PFSK-1 (cell line): ENCODE data around the gene ADAMTS16.

Source experiments
- POLR2AphosphoS5 ChIP-seq: IDR thresholded peaks from 2 replicates; pipeline ENCODE4 v1.6.1; 2012; ENCODE audit warnings: low read depth, mild to moderate bottlenecking, control low read depth, low read length, moderate library complexity
- REST ChIP-seq, 2 experiments: IDR thresholded peaks; 2 replicates each; pipeline versions ENCODE4 v1.6.1 to v1.8.0; 2011 to 2012; ENCODE audit warnings: low read depth in 2 of 2, low read length in 2 of 2, control low read depth in 1 of 2, inconsistent platforms in 1 of 2, mild to moderate bottlenecking in 1 of 2, moderate library complexity in 1 of 2; ENCODE audit not compliant: insufficient read depth in 1 of 2
- TAF1 ChIP-seq: IDR thresholded peaks from 2 replicates; pipeline ENCODE4 v1.6.1; 2012; ENCODE audit warnings: low read length, control low read depth, borderline replicate concordance; ENCODE audit not compliant: insufficient read depth

GRCh38 chr5:5353681-5354080, 213.6 kb downstream of the ADAMTS16 start:
- TF ChIP-seq POLR2AphosphoS5 (no peak), REST (IDR thresholded peaks at IDR 0.05; ENCODE audit: insufficient read depth in 1 of 2, low read depth in 2 of 2, low read length in 2 of 2) (no peak), TAF1 (no peak)
